K562 (cell line): Measurements from ENCODE around the gene PUM2. TPM values are rescaled to one million over a fixed set of nuclear protein-coding genes. Genes with fewer than 3 reads are reported as not detected.

Experiments used
- BRF2 ChIP-seq: IDR thresholded peaks from 3 replicates; pipeline ENCODE4 v1.6.1; 2011; ENCODE audit warnings: borderline replicate concordance, mild to moderate bottlenecking; ENCODE audit not compliant: insufficient read length, insufficient read depth
- FOXJ2 ChIP-seq: fragments of 200-800 bp; sonication (Bioruptor generic); IDR thresholded peaks from 2 replicates; pipeline ENCODE4 v1.6.1; 2016; ENCODE audit warnings: missing genetic modification characterization, missing compliant biosample characterization
- ILF3 ChIP-seq: fragments of 450-650 bp; IDR thresholded peaks from 2 replicates; pipeline ENCODE4 v1.6.1; 2018; ENCODE audit warnings: antibody characterized with exemption, mild to moderate bottlenecking, moderate library complexity, borderline replicate concordance
- KHSRP ChIP-seq: fragments of 450-650 bp; IDR thresholded peaks from 2 replicates; pipeline ENCODE4 v1.6.1; 2017
- KLF16 ChIP-seq: IDR thresholded peaks from 2 replicates; pipeline ENCODE4 v1.6.1; 2016; ENCODE audit warnings: antibody characterized with exemption
- MYNN ChIP-seq, 2 experiments: sonication (generic); formaldehyde crosslinking in 1 of 2; IDR thresholded peaks; 2 replicates each; pipeline versions ENCODE4 v1.5.0 to v1.6.1; 2016 to 2020; ENCODE audit warnings: antibody characterized with exemption in 1 of 2, missing genetic modification reagents in 1 of 2
- NR4A1 ChIP-seq, 2 experiments: fragments of 250-450 bp in 1 of 2; fragments of 450-650 bp in 1 of 2; sonication (Bioruptor Pico) in 1 of 2; IDR thresholded peaks; 2 replicates each; pipeline versions ENCODE4 v1.4.0 to v1.6.1; 2016 to 2020; ENCODE audit warnings: mild to moderate bottlenecking in 2 of 2, missing compliant biosample characterization in 1 of 2, missing genetic modification characterization in 1 of 2, moderate library complexity in 1 of 2
- POLR2A ChIP-seq: fragments of 450-650 bp; conservative IDR thresholded peaks from 2 replicates; pipeline ENCODE4 v1.6.1; 2016
- POLR2AphosphoS2 ChIP-seq: IDR thresholded peaks from 2 replicates; pipeline ENCODE4 v1.6.1; 2012; ENCODE audit warnings: low read length, improper control_type of control experiment
- PPARD ChIP-seq: fragments of 250-450 bp; sonication (Bioruptor Pico); IDR thresholded peaks from 2 replicates; pipeline ENCODE4 v1.8.0; 2022; ENCODE audit warnings: inconsistent platforms, mild to moderate bottlenecking, moderate library complexity
- RBM39 ChIP-seq: fragments of 200-400 bp; formaldehyde crosslinking; optimal IDR thresholded peaks from 2 replicates; pipeline ENCODE3; 2018; ENCODE audit warnings: low read depth, low read length
- SIN3A ChIP-seq, 2 experiments: fragments of 150-350 bp in 1 of 2; IDR thresholded peaks; 2 replicates each; pipeline ENCODE4 v1.6.1; 2011 to 2016; ENCODE audit warnings: borderline replicate concordance in 2 of 2, low read depth in 2 of 2, low read length in 2 of 2, mild to moderate bottlenecking in 2 of 2, moderate library complexity in 2 of 2; ENCODE audit not compliant: control insufficient read depth in 1 of 2
- SREBF1 ChIP-seq: fragments of 150-350 bp; IDR thresholded peaks from 2 replicates; pipeline ENCODE4 v1.6.1; 2014; ENCODE audit warnings: antibody characterized with exemption, low read depth, low read length, borderline replicate concordance
- ZBTB12 ChIP-seq: fragments of 250-450 bp; sonication (Bioruptor Pico); IDR thresholded peaks from 2 replicates; pipeline ENCODE4 v1.4.0; 2020
- ZBTB7A ChIP-seq: IDR thresholded peaks from 2 replicates; pipeline ENCODE4 v1.6.1; 2011; ENCODE audit warnings: low read depth, mild to moderate bottlenecking, low read length, moderate library complexity, borderline replicate concordance; ENCODE audit not compliant: control insufficient read depth
- ZNF23 ChIP-seq: fragments of 250-450 bp; sonication (Bioruptor Pico); IDR thresholded peaks from 2 replicates; pipeline ENCODE4 v1.4.0; 2020; ENCODE audit warnings: mild to moderate bottlenecking
- ZNF589 ChIP-seq: fragments of 200-800 bp; sonication (Bioruptor generic); IDR thresholded peaks from 2 replicates; pipeline ENCODE4 v1.6.1; 2016; ENCODE audit warnings: low read depth, missing genetic modification characterization, missing compliant biosample characterization
- ZSCAN32 ChIP-seq: fragments of 450-650 bp; formaldehyde crosslinking; IDR thresholded peaks from 2 replicates; pipeline ENCODE4 v1.4.0; 2020; ENCODE audit warnings: mild to moderate bottlenecking, moderate library complexity
- polyA plus RNA-seq, 8 experiments: library from polyadenylated mRNA; depleted of rRNA in 4 of 8; stranded (reverse) in 5 of 8; unstranded in 3 of 8; fragments of >200 nt; fragmentation: Nextera tagmentation in 2 of 8; fragmentation: Illumina TruSeq in 1 of 8; extraction: Ambion mirVana in 2 of 8; extraction: Trizol in 1 of 8; gene quantifications; 2 replicates each; pipeline versions ENCODE4 v1.2.1 to v1.2.3, GENCODE V29; 2011 to 2014; ENCODE audit warnings: inconsistent platforms in 1 of 8, missing spikeins in 1 of 8
- total RNA-seq, 7 experiments: library from RNA; depleted of rRNA in 6 of 7; stranded (reverse); fragments of >200 nt in 6 of 7; fragmentation: Illumina TruSeq in 2 of 7; extraction: Trizol in 2 of 7; gene quantifications; 2 replicates each; pipeline versions ENCODE4 v1.2.1 to v1.2.3, GENCODE V29; 2011 to 2021; ENCODE audit warnings: low replicate concordance in 1 of 7
- TF ChIP-seq, protein P1 (sequence below), 3 experiments: fragments of 200-800 bp in 1 of 3; sonication (Bioruptor generic) in 1 of 3; sonication (generic) in 1 of 3; formaldehyde crosslinking in 1 of 3; IDR thresholded peaks; 2 replicates each; pipeline versions ENCODE4 v1.6.1 to v1.8.0; 2016 to 2022; ENCODE audit warnings: mild to moderate bottlenecking in 2 of 3, missing compliant biosample characterization in 2 of 3, missing genetic modification characterization in 2 of 3, missing genetic modification reagents in 1 of 3
- TF ChIP-seq, protein P2 (sequence below): fragments of 250-450 bp; sonication (Bioruptor Pico); IDR thresholded peaks from 2 replicates; pipeline ENCODE4 v1.5.0; 2021; ENCODE audit warnings: mild to moderate bottlenecking, borderline replicate concordance
- TF ChIP-seq, protein P3 (sequence below): fragments of 250-450 bp; sonication (Bioruptor Pico); IDR thresholded peaks from 2 replicates; pipeline ENCODE4 v1.6.1; 2021; ENCODE audit warnings: mild to moderate bottlenecking

PUM2 gene
- total and polyA plus RNA-seq, 9 of the 15 experiments (the other 6 are each of a cell fraction or from before 2014, with no cell fraction given), result 13.4 to 61.9 (median 28.3) TPM

GRCh38 chr2:20350041-20350712 is 467 bp downstream of the PUM2 start (continued):
- TF ChIP-seq, protein P1, sequence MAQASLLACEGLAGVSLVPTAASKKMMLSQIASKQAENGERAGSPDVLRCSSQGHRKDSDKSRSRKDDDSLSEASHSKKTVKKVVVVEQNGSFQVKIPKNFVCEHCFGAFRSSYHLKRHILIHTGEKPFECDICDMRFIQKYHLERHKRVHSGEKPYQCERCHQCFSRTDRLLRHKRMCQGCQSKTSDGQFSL (CRISPR knock-in tag; IDR thresholded peaks at IDR 0.05), result peak; percentile 77
- TF ChIP-seq, protein P1 (tag; IDR thresholded peaks at IDR 0.05), result peak in 1 of 2 experiments; percentile 75; a peak in 2 of 4 replicates
- TF ChIP-seq NR4A1 (CRISPR knock-in tag; IDR thresholded peaks at IDR 0.05) (no peak), NR4A1 (tag; IDR thresholded peaks at IDR 0.05) (no peak), BRF2 (no peak), ILF3 (no peak; the same call in 1 of the 2 replicates), RBM39 (no peak), SIN3A (IDR thresholded peaks at IDR 0.05; ENCODE audit: borderline replicate concordance in 2 of 2, control insufficient read depth in 1 of 2, low read depth in 2 of 2, low read length in 2 of 2) (peak; percentile 49 to 78; a peak in 3 of 4 replicates), PPARD (CRISPR knock-in tag) (no peak), ZSCAN32 (CRISPR knock-in tag) (no peak), ZBTB12 (CRISPR knock-in tag) (no peak), POLR2AphosphoS2 (no peak), KHSRP (no peak), ZBTB7A (peak; percentile 92; the same call in 1 of the 2 replicates), ZNF589 (CRISPR knock-in tag) (no peak), ZNF23 (CRISPR knock-in tag) (no peak), MYNN (IDR thresholded peaks at IDR 0.05) (no peak), MYNN (CRISPR knock-in tag; IDR thresholded peaks at IDR 0.05) (no peak), POLR2A (peak; percentile 71), FOXJ2 (tag) (no peak), SREBF1 (no peak), KLF16 (no peak)
- TF ChIP-seq, protein P2, sequence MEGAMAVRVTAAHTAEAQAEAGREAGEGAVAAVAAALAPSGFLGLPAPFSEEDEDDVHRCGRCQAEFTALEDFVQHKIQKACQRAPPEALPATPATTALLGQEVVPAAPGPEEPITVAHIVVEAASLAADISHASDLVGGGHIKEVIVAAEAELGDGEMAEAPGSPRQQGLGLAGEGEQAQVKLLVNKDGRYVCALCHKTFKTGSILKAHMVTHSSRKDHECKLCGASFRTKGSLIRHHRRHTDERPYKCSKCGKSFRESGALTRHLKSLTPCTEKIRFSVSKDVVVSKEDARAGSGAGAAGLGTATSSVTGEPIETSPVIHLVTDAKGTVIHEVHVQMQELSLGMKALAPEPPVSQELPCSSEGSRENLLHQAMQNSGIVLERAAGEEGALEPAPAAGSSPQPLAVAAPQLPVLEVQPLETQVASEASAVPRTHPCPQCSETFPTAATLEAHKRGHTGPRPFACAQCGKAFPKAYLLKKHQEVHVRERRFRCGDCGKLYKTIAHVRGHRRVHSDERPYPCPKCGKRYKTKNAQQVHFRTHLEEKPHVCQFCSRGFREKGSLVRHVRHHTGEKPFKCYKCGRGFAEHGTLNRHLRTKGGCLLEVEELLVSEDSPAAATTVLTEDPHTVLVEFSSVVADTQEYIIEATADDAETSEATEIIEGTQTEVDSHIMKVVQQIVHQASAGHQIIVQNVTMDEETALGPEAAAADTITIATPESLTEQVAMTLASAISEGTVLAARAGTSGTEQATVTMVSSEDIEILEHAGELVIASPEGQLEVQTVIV (CRISPR knock-in tag), result no peak
- TF ChIP-seq, protein P3, sequence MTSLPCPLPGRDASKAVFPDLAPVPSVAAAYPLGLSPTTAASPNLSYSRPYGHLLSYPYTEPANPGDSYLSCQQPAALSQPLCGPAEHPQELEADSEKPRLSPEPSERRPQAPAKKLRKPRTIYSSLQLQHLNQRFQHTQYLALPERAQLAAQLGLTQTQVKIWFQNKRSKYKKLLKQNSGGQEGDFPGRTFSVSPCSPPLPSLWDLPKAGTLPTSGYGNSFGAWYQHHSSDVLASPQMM, result no peak
